Renal cortex interstitium (tissue), 11 donors: ENCODE data around the gene ARFIP1. TPM values are rescaled to one million over a fixed set of nuclear protein-coding genes. Genes with fewer than 3 reads are reported as not detected.

ENCODE experiments used
- DNase-seq, 11 donors: peaks; one replicate each; pipeline ENCODE4 v3.0.0-alpha.2; 2013; ENCODE audit warnings: low read depth in 9 of 11, low spot score in 4 of 11; ENCODE audit errors: extremely low read depth in 1 of 11
- polyA plus RNA-seq, 3 donors: library from polyadenylated mRNA; unstranded; fragments of 120-200 nt; gene quantifications; one replicate each; pipeline ENCODE4 v1.2.1, GENCODE V29; 2013; ENCODE audit not compliant: insufficient read length in 3 of 3

Gene ARFIP1
- polyA plus RNA-seq, 3 donors: 39.3 to 45.6 (median 42.3) TPM

DNA sequence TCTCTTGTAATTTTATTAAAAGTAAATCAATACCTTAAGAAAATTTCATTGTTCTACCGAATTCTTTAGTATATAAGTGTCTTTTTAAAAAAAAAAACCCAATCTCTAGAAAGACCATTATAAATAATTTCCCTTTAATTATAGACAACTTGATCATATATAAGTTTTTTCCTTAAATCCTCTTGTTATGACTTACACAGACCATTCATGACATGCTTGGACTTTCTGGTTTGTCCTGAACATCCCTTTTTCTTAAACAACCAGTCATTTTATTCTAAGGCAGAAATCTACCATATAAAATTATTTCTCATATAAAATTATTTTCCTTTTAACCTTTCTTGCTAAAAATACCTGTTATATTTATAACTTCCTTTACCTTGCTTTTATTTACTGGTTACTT, 141.0 kb downstream of the ARFIP1 start:
- no peak for DNase-seq

DNA sequence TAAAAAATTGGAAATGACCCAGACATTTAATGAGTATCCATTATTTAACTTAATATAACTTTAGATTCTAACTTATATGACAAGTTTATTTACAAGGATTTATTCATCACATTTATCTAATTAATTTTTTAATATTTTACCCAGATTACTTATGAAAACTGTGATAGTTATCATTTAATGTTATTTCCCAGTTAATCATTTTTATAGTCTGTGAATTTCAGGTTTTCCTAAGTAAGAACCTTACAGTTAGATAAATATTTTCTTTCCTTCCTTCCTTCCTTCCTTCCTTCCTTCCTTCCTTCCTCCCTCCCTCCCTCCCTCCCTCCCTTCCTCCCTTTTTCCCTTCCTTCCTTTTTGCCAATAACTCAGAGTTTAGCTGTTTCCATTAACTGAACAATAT, 141.5 kb downstream of the ARFIP1 start:
- DNase-seq: no peak

DNA sequence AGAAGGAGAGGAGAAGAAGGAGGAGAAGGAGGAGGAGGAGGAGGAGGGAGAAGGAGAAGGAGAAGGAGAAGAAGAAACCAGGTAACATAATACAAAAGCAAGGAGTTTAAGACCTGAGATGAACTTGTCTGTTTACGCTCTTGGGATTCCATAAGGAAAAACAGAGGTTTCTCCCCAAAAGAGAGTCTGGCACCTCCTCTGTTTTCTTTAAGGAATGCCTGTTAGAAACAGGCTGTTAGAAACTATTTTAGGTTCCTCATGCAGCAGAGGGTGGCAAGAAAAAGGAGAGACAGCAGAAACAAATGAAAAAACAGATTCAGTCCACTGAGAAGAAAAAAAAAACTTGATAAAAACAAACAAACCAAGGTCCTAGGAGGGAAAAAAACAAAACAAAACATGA, 146.1 kb downstream of the ARFIP1 start:
- DNase-seq: no peak

DNA sequence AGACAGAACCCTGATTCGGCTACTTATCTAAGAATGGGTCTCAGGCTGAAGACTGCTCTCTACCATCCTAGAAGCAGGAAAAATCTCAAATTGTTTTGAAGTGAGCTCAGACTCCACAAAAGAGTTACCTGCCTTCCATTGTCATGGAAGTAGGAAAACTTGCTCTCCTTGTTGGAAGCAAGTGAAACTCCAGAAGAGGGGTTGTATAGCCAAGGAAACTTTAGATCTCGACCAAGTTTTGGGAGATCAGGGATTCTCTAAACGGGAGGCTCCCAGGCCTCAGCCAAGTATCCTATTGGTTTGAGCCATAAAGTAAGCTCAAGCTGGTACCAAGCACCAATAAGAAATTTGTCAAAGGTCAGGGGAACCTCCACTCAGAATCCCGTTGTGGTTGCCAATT, 147.2 kb downstream of the ARFIP1 start:
- DNase-seq: no peak

DNA sequence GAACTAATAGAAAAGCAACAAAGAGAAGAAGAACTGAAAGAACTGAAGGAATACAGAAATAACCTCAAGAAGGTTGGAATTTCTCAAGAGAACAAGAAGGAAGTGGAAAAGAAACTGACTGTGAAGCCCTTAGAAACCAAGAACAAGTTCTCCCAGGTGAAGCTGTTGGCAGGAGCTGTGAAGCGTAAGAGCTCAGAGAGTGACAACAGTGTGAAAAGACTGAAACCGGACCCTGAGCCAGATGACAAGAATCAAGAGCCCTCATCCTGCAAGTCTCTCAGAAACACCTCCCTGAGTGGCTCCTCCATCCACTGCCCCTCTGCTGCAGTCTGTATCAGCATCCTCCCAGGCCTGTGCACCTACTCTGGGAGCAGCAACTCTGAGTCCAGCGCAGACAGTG, 148.0 kb downstream of the ARFIP1 start:
- DNase-seq: no peak

DNA sequence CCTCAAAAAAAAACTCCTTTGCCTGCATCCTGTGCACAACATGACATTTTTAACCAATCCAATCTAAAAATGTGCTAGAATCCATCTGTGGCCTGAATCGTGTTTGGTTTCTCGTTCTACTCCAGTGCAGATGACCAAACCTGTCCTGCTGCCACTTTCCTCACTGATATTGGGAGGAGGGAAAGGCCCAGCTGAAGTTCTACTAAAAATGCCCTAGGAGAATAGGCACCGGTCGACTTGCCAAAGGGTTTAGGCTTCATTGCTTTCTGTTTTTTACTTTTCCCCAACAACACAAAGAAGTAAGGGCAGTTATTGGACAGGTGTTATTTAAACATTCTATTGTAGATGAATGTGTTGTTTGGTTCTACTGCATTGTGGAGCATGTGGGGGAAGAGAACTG, 148.5 kb downstream of the ARFIP1 start:
- DNase-seq: no peak

DNA sequence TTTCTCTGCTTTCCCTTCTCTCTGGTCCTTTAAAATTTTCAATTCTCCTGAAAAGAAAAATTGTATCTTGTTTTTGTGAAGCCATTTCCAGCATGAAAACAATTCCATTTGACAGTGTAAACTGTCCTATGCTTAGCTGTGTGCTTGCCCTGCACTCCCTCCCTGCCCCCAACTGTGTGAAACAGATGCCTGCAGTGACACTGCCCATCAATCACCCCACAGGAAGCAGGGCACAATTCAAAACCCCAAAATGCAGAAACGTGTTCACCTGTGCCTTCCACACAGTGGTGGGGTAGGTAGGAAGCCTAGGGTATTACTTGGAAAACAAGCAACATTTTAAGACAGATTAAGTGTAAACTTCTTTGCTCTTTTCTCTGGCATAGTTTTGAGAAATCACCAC, 150.1 kb downstream of the ARFIP1 start:
- DNase-seq: no peak

DNA sequence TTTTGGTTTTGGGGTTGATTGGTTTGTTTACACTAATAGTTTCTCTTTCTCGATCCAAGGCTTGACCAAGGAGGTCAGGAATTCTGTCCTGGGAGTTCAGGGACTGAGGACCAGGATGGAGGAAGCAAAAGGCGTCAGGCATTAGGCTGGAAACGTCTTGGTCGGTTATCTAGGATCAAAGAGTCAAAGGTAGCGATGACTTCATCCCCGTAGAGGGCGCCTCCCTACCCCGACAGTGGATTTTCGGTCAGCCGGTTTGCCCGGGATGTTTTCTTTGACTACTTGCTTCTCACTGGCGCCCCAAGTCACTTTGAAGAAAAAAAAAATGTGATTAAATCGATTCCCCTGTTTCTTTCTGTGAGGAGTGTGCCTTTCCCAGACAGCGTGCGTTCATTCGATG, 155.4 kb downstream of the ARFIP1 start:
- DNase-seq: peak in 2 of 11 donors; percentile 8 to 18

DNA sequence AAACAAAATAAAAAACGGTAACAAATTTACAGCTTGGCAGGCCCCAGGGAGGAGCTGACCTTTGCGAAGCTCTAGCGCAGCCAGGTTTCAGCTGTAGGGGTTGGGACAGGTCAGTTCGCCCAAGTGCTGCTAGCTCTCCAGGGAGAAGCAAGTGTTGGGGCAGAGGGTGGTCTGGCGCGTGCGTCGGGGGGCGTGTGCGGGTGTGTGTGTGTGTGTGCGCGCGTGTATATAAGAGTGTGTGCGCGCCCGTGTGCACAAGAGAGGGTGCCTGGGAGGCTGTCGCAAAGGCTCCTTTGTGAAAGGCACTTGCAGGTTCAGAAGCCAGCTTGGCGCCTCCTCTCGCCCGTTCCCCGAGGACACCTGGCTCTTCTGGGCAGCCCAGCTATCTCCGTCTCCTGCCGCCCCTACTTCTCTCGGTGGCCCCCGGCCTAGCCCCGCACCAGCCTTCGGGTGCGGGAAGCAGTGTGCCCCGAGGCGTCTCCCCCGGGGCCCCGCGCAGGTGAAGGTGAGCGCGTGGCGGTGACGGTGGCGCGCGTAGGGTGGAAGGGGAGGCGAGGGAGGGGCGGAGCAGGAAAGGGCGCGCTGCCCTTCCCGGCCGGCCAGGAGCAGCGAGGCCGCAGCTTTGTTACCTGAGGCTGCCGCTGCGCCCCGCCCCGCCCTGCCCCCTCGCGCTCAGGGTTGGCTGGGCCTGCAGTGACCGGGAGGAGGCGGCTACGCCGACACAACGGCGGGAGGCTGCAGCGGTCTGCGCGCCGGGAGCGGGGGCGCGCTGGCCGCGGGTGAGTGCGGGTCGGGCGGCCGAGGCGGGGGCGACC, 156.1 kb downstream of the ARFIP1 start, which contains the start of gene FHDC1:
FHDC1 (plus strand) TSS at position 693 of the 815 bp plus-strand sequence. CDS start 6,735 bp downstream, outside the sequence.
- peak in 4 of 11 donors; percentile 34 to 62 (median 36) for DNase-seq

DNA sequence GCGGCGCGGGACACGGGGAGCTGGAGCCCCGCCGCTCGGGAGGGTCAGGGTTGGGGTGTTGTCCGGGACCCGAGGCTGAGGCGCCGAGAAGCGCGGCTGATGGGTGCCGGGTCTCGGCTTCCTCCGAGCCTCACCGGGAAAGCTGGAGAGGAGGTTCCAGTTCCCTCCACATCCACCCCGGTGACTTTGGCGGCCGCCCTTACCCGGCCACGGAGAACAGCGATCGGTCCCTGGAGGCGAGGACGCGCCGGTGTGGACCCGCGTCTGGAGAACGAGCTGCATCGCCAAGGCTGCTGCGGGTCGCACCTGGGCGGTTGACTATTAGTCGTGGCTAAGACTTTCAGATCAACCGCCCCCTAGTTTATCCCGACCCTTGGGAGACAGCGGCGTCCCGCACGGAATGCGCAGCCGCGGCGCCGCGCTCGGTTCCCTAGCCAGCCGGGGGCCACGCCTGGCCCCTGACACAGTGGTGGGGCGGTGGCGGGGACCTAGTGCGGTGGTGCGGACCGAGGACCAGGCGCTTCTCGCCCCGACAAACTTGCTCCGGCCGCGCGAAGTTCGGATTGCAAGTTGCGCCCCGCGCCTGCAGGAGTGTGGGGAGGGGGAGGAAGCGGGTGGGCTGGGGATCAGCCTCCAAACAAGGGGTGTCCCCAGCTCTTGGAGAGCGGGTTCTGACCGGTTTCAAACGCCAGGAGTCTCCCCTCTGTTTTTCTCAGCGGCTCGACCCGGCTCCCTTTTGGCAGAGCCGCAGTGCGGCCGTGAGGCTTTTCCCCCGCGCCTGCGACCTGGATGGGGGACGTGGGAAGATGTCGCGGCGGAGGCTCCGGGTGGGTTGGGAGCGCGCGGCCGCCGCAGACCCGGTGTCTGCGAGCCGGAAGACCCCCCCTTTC, 156.9 kb downstream of the ARFIP1 start:
- DNase-seq: peak in 3 of 11 donors; percentile 22 to 32 (median 22)

DNA sequence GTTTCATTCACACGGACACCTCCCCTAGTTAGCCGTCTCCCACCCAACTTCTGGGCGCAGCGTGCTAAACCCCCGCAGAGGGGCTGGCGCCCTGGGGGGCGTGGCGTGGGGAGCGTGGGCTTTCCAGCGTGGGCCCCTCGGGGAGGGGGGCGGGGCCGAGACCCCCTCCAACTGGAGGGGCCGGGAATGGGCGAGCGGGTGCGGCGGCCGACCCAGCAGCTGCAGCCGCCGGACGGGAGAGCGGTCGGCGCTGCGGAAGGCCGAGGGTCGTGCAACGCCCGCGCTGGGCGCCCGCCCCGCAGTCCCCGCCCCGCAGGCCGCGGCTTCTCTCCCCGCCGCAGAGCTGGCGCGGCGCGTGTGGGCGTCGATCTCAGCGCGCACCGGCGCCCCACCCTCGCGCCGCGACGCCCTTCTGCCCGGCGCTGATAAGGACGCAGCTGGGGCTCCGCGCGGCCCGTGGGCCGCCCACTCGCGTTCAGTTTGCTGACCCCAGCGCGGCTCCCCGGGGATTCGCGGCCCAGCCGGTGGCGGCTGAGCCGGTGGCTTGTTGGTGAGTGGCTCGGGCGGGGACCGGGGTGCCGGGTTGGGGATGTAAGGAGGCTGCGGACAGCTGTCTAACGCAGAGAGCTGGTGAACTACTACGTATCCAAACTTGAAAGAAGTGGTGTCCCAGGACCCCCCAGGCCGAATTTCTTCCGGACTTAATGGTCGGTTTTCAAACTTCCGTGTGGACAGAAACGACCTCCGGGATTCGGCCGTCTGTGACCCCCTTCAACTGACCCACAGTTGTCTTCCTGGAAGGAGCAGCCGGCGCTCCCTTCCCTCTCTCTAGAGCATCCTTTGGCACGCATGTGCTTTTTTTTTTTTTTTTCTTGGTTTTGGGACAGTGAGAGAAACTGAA, 157.8 kb downstream of the ARFIP1 start:
- DNase-seq: peak in 3 of 11 donors; percentile 19 to 27 (median 20)

DNA sequence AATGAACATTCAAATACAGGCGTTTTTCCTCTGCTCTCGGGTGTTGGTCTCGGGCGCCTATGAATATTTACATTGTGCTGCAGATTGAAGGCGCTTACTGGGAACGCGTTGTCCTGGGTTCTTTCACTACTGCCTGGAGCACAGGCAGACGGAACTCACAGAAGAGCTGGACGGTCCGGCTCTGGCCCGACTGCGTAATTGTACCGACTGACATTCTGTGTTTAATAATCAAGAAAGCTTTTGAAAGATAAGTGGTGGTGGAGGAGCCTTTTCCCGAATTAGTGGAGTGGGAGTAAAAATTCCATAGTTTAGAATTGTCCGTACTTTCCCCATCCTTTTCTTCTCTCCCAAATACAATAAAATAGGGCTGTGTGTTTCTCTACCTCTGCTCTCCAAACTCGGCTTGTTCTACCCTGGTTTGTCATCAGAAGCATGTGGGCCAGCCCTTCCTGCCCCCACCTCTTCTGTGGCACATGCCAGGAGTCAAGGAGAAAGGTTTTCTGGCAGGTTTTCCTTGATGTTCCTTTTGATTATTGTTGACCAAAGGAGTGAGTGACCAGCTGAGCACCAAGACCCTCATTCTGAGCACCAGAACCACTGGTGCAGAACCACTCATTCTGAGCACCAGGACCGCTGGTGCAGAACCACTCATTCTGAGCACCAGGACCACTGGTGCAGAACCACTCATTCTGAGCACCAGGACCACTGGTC, 158.6 kb downstream of the ARFIP1 start:
- no peak for DNase-seq

DNA sequence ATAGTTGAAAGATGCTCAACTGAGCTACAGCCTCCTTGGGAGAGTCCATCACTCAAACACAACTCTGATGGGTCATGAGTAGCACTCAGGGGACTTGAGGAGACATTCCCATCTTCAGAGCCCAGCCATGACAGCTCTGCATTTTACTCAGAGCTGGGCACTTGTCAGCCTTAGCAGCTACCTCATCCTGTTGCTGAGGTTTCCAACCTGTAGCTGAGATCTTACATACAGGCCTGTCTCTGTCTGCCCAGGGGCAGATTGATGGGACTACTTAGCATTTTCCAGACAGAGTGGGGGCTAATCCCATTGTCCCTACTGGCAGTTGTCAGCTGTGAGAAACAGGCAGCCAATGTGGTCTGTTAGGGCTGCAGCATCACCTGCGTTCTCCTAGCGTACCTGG, 159.9 kb downstream of the ARFIP1 start:
- DNase-seq: no peak

DNA sequence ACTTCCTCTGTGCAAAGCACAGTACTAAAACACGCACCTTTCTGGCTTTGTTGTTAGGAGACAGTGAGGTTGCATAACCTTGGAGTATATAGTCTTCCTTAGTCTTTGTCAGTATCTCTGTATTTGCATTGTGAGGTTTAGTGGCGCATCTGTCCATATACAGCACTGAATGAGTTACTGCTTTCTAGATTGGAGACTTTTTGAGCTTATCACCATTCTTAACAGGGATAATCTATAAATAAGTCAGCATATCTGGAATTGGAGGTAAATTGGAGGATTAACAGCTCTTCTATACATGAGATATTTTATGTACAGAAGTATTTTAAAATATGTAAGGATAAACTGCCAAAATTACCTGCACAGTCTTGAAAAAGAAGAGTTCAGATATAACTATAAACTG, 160.7 kb downstream of the ARFIP1 start:
- DNase-seq: no peak

DNA sequence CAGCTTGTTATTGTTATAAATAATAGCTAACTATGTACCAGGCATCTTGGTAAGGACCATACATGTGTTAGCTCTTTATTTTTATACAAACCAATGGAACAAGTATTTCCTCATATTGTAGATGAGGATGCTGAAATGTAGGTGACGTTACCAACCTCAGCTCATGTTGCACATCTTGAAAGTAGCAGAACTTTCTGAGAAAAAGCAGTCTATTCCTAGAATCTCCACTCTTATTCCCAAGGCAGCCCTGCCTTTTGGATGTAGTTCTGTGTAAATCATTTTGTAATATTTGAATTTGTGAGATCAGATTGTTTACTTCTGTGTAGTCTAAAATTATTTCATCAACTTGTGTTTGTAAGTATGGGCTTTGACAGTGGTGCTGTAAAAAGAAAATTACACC, 161.7 kb downstream of the ARFIP1 start:
- DNase-seq: no peak

DNA sequence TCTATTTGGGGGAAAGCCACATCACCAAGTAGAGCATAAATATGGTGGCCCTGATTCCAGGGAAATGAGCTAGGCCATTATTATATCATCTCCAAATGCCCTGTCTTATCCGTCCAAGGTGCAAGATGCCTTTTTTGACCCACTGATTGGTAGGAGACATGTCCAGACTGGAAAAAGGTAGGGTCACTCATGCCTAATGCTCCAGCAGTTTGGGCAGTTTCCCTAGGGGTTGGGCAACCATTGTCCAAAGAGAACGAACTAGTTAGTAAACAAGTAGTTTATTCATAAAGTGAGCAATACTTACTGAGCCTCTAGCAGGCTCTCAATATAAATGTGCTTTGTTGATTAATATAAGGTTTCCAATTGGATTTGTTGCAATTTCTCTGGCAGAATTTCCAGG, 162.6 kb downstream of the ARFIP1 start:
- no peak for DNase-seq

DNA sequence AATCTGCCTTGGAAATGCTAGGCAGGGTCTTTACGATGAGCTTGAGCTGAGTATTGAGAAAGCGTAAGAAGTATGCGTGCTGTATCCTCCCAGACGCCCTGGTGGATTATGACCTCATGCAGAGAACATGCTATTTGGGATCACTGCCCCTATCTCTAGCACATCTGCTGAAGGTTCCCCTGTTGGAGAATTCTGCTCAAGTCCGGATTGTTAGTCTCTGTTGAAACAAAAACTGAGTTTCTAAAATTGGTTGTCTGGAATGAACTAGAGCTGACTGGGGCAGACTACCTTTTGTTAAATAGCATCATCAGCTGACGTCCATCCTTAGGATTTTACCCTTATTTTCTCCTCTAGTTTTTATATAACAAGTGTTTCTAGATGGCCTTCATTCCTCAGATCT, 163.9 kb downstream of the ARFIP1 start:
- no peak for DNase-seq

DNA sequence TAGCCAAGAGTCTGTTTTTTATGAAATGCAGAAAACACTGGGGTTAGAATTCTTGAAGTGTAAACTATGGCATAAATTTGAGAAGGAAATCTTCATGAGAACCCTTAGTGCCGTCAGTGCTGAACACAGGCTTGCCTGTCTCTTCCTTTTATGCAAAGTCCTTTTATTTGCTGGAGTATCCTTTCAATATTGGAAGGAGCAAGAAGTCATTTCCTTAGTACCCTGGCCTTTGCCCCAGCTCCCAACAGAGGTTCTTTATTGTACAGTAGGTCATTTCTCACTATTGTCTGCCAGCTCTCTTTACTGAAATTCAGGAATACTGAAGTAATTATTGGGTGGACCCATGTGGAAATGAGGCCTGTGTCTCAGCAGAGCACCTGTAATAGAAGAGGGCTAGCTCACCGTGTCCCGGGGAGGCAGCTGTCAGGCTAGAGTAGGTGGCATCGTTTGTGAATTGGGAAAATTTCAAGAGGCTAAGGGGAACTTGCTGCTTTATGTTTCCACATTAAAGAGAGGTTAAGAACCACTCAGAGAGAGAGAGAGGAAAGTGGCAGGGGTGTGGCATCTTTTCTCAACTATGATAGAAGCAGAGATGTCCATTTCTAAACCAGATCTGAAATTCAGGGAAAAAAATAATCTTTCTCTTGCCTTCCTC, 165.0 kb downstream of the ARFIP1 start:
- no peak for DNase-seq
